ENCODE results near the gene PROP1.

DNA sequence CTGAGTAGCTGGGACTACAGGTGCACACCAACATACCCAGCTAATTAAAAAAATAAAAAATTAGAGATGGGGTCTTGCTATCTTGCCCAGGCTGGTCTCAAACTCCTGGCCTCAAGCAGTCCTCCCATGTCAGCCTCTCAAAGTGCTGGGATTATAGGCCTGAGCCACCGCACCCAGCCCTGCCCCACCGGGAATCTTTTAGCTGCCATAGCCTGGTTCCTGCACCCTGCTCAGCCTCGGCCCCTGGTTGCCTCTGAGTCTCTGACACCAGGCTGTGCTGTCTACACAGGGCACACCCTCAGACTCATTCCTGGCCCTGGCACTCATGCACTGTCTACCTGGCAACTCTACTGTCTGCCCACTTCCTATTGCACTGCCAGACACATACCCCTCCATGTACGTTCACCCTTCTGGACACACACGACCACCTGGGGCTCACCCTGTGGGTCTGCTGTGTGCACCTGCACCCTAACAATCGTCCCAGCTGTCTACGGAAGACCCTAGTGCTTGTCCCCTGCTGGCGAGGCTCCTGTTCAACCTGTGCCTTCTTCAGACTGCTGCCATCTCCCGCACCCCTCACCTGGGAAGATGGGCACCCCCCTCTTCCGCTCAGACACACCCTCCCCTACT, 1.4 kb downstream of the PROP1 start:
- TF ChIP-seq, protein P1, sequence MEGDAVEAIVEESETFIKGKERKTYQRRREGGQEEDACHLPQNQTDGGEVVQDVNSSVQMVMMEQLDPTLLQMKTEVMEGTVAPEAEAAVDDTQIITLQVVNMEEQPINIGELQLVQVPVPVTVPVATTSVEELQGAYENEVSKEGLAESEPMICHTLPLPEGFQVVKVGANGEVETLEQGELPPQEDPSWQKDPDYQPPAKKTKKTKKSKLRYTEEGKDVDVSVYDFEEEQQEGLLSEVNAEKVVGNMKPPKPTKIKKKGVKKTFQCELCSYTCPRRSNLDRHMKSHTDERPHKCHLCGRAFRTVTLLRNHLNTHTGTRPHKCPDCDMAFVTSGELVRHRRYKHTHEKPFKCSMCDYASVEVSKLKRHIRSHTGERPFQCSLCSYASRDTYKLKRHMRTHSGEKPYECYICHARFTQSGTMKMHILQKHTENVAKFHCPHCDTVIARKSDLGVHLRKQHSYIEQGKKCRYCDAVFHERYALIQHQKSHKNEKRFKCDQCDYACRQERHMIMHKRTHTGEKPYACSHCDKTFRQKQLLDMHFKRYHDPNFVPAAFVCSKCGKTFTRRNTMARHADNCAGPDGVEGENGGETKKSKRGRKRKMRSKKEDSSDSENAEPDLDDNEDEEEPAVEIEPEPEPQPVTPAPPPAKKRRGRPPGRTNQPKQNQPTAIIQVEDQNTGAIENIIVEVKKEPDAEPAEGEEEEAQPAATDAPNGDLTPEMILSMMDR (IDR thresholded peaks at IDR 0.05; ENCODE audit: low read depth, low read length) = no peak
- no peak for TF ChIP-seq EZH2phosphoT487 (IDR thresholded peaks at IDR 0.05; ENCODE audit: low read depth)

Measured in OCI-LY3 (cell line).